ENCODE measurements around the gene TTC7B.

TTC7B gene

DNA sequence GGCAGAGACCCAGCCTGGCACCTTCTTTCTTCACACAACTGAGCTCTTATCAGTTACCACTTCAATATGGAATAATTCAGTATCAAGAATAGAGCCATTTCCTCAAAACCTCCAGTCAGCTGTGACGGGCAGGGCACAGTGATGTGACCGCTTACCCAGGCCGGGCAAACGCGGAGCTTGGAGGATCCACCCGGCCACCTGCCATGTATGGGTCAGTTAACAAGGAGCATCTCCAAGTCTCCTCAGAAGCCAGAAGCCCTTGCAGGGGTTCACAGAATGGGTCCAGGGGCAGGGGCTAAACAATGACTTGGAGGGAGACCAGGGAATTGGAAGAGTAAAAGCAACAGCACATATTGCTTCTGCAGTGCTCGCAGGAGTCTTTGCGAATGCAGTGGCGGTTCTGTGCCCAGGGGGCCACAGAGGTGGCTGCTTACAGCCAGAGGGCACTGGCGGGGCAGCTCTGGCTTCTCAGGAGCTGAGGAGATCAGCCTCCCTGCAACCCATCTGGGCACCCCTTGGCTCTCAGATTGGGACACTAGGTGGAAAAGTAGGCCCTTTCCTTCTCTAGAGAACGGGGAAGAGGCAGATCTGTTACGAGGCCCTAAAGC lies 257.1 kb downstream of the TTC7B start:
- no CpG with 5 or more reads among the region's 12 CpGs for WGBS (ENCODE audit: extremely low coverage, insufficient coverage, insufficient read length)
- H3K14ac ChIP-seq (ENCODE audit: low read length) = no peak overlapping the region

GRCh38 chr14:90558041-90558982 lies 257.9 kb downstream of the TTC7B start:
- no peak overlapping the region for H3K27ac ChIP-seq (ENCODE audit: low read depth, low read length)
- H4K8ac ChIP-seq (ENCODE audit: low read depth, low read length) = no peak overlapping the region
- H3K4me3 ChIP-seq (ENCODE audit: low read depth, low read length) = no peak overlapping the region
- H3K4me1 ChIP-seq (ENCODE audit: control insufficient read depth in 1 of 2, insufficient read depth in 2 of 2, low read length in 2 of 2) = peaks cover 8 to 12% of the 10 kb centered on the region in 2 experiments
- H4K91ac ChIP-seq (ENCODE audit: low read depth, low read length) = no peak overlapping the region
- no peak overlapping the region for H3K23ac ChIP-seq (ENCODE audit: low read length)
- no peak overlapping the region for H2AFZ ChIP-seq (ENCODE audit: insufficient read depth, low read length, poor library complexity)
- no peaks in the 10 kb centered on the region for H3K79me1 ChIP-seq (ENCODE audit: low read length)
- peaks cover 2 to 10% of the 10 kb centered on the region in 2 experiments for H3K36me3 ChIP-seq (ENCODE audit: control insufficient read depth in 1 of 2, insufficient read depth in 2 of 2, low read length in 2 of 2)
- H2BK5ac ChIP-seq (ENCODE audit: low read depth, low read length, poor library complexity) = no peak overlapping the region
- WGBS (ENCODE audit: extremely low coverage, insufficient coverage, insufficient read length) = no CpG with 5 or more reads among the region's 30 CpGs
- H3K4me2 ChIP-seq (ENCODE audit: low read length) = no peak overlapping the region
- H3K27me3 ChIP-seq (ENCODE audit: insufficient read depth, low read length) = no peaks in the 10 kb centered on the region
- H2BK120ac ChIP-seq (ENCODE audit: insufficient read depth, low read length, poor library complexity) = no peak overlapping the region
- no peaks in the 10 kb centered on the region for H3K9me3 ChIP-seq (ENCODE audit: insufficient read depth, low read depth, low read length)
- H3K18ac ChIP-seq (ENCODE audit: low read length) = no peak overlapping the region
- no peak overlapping the region for H2BK12ac ChIP-seq (ENCODE audit: low read length)
- H3K9ac ChIP-seq (ENCODE audit: low read length) = no peak overlapping the region
- no peak for DNase-seq
- H4K12ac ChIP-seq (ENCODE audit: low read depth, low read length) = no peak overlapping the region
- no peak overlapping the region for H3K4ac ChIP-seq (ENCODE audit: low read depth, low read length)
- no peak overlapping the region for H3K14ac ChIP-seq (ENCODE audit: low read length)
- no peak overlapping the region for H2AK5ac ChIP-seq (ENCODE audit: low read length)
- H3K79me2 ChIP-seq (ENCODE audit: control insufficient read depth, insufficient read depth, low read length, poor library complexity) = no peaks in the 10 kb centered on the region

More for the DNA sequence above, 257.1 kb downstream of the TTC7B start:
- Histone ChIP-seq H3K27ac (ENCODE audit: low read depth, low read length) (no peak overlapping the region), H3K4ac (ENCODE audit: low read depth, low read length) (no peak overlapping the region), H3K23ac (ENCODE audit: low read length) (no peak overlapping the region), H4K91ac (ENCODE audit: low read depth, low read length) (no peak overlapping the region), H3K36me3 (ENCODE audit: control insufficient read depth in 1 of 2, insufficient read depth in 2 of 2, low read length in 2 of 2) (peaks cover 2 to 10% of the 10 kb centered on the region in 2 experiments), H2AFZ (ENCODE audit: insufficient read depth, low read length, poor library complexity) (no peak overlapping the region), H2BK120ac (ENCODE audit: insufficient read depth, low read length, poor library complexity) (no peak overlapping the region), H3K4me2 (ENCODE audit: low read length) (no peak overlapping the region), H2BK12ac (ENCODE audit: low read length) (no peak overlapping the region), H4K12ac (ENCODE audit: low read depth, low read length) (no peak overlapping the region), H3K4me3 (ENCODE audit: low read depth, low read length) (no peak overlapping the region), H3K79me1 (ENCODE audit: low read length) (no peaks in the 10 kb centered on the region), H2BK5ac (ENCODE audit: low read depth, low read length, poor library complexity) (no peak overlapping the region), H3K79me2 (ENCODE audit: control insufficient read depth, insufficient read depth, low read length, poor library complexity) (no peaks in the 10 kb centered on the region), H3K18ac (ENCODE audit: low read length) (no peak overlapping the region), H2AK5ac (ENCODE audit: low read length) (no peak overlapping the region), H4K8ac (ENCODE audit: low read depth, low read length) (no peak overlapping the region), H3K27me3 (ENCODE audit: insufficient read depth, low read length) (no peaks in the 10 kb centered on the region), H3K4me1 (ENCODE audit: control insufficient read depth in 1 of 2, insufficient read depth in 2 of 2, low read length in 2 of 2) (peaks cover 8 to 12% of the 10 kb centered on the region in 2 experiments), H3K9me3 (ENCODE audit: insufficient read depth, low read depth, low read length) (no peaks in the 10 kb centered on the region), H3K9ac (ENCODE audit: low read length) (no peak overlapping the region)
- DNase-seq = no peak

DNA sequence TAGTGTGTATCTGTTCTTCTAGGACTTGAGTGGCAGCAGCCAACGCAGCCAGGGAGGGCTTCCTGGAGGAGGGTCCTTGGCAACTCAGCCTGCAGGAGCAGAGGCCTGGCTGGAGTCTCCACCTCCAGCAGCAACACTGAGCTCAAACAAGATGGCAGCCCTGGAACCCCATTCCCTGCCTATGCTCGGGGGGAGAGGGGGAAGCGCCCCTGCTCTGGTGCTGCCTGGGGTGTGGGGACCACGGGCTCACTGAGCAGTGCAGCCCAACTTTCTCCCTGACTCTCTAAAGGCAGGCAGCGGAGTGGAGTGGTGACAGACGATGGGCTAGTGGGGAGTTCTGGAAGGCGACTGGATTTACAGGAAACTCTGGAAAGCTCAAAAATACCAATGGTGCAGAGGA lies 258.7 kb downstream of the TTC7B start:
- H2BK120ac ChIP-seq (ENCODE audit: insufficient read depth, low read length, poor library complexity) = no peak overlapping the region
- no peak overlapping the region for H2BK5ac ChIP-seq (ENCODE audit: low read depth, low read length, poor library complexity)
- no peak overlapping the region for H2BK12ac ChIP-seq (ENCODE audit: low read length)
- no peaks in the 10 kb centered on the region for H3K79me1 ChIP-seq (ENCODE audit: low read length)
- no peak overlapping the region for H3K14ac ChIP-seq (ENCODE audit: low read length)
- no peak overlapping the region for H2AFZ ChIP-seq (ENCODE audit: insufficient read depth, low read length, poor library complexity)
- no peak overlapping the region for H4K8ac ChIP-seq (ENCODE audit: low read depth, low read length)
- peaks cover 2 to 10% of the 10 kb centered on the region in 2 experiments for H3K36me3 ChIP-seq (ENCODE audit: control insufficient read depth in 1 of 2, insufficient read depth in 2 of 2, low read length in 2 of 2)
- no peak for DNase-seq
- H3K4ac ChIP-seq (ENCODE audit: low read depth, low read length) = no peak overlapping the region
- H3K27me3 ChIP-seq (ENCODE audit: insufficient read depth, low read length) = no peaks in the 10 kb centered on the region
- H3K23ac ChIP-seq (ENCODE audit: low read length) = no peak overlapping the region
- H3K4me2 ChIP-seq (ENCODE audit: low read length) = no peak overlapping the region
- H2AK5ac ChIP-seq (ENCODE audit: low read length) = no peak overlapping the region
- H3K4me1 ChIP-seq (ENCODE audit: control insufficient read depth in 1 of 2, insufficient read depth in 2 of 2, low read length in 2 of 2) = peaks cover 8 to 12% of the 10 kb centered on the region in 2 experiments
- H3K4me3 ChIP-seq (ENCODE audit: low read depth, low read length) = no peak overlapping the region
- no peak overlapping the region for H3K27ac ChIP-seq (ENCODE audit: low read depth, low read length)
- WGBS (ENCODE audit: extremely low coverage, insufficient coverage, insufficient read length) = no CpG with 5 or more reads among the region's 7 CpGs
- H3K9ac ChIP-seq (ENCODE audit: low read length) = no peak overlapping the region
- H3K9me3 ChIP-seq (ENCODE audit: insufficient read depth, low read depth, low read length) = no peaks in the 10 kb centered on the region
- H4K91ac ChIP-seq (ENCODE audit: low read depth, low read length) = no peak overlapping the region
- no peak overlapping the region for H3K18ac ChIP-seq (ENCODE audit: low read length)
- H4K12ac ChIP-seq (ENCODE audit: low read depth, low read length) = no peak overlapping the region
- H3K79me2 ChIP-seq (ENCODE audit: control insufficient read depth, insufficient read depth, low read length, poor library complexity) = no peaks in the 10 kb centered on the region

DNA sequence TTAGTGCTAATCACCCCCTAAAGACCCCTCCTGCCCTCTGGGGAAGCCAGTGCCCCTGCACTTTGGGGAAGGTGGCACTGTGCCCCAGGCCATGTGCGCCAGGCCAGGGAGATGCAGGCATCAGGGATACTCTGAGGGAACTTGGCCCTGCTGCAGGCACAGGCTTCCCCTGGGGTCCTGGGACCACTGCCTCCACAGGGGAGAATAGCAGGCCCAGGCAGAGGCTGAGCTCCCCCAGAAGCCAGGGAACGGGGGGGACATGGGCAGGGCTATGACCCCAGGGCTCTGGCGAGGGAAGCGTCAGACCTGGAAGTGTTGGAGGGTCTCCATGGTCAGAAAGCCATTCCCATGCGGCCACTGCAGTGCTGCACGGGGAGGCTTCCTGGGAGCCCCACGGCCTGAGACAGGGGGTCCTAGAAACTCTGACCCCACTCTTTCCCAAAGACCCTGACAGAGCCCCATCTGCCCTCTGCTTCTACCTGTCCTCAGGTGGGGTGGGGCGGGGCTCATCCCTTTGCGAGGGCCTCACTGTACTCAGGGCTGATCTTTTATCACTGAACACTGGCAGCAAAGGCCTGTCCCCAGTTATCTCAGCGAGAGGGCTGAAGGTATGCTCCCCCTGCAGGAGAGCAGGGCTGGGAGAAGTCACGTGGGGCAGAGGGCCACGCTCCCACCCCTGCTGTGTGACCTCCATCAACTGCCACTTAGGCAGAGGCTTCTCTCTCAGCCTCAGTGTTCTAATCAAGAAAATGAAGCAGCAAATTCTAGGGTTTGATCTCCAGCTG lies 259.4 kb downstream of the TTC7B start:
- Histone ChIP-seq H2BK12ac (ENCODE audit: low read length) (no peak overlapping the region), H3K9me3 (ENCODE audit: insufficient read depth, low read depth, low read length) (no peaks in the 10 kb centered on the region), H4K8ac (ENCODE audit: low read depth, low read length) (no peak overlapping the region), H3K4me2 (ENCODE audit: low read length) (no peak overlapping the region), H2AK5ac (ENCODE audit: low read length) (no peak overlapping the region), H3K14ac (ENCODE audit: low read length) (no peak overlapping the region), H2AFZ (ENCODE audit: insufficient read depth, low read length, poor library complexity) (no peak overlapping the region), H3K4me1 (ENCODE audit: control insufficient read depth in 1 of 2, insufficient read depth in 2 of 2, low read length in 2 of 2) (peaks cover 9 to 12% of the 10 kb centered on the region in 2 experiments), H3K27me3 (ENCODE audit: insufficient read depth, low read length) (no peaks in the 10 kb centered on the region), H3K27ac (ENCODE audit: low read depth, low read length) (no peak overlapping the region), H3K36me3 (ENCODE audit: control insufficient read depth in 1 of 2, insufficient read depth in 2 of 2, low read length in 2 of 2) (peaks cover 2 to 10% of the 10 kb centered on the region in 2 experiments), H4K12ac (ENCODE audit: low read depth, low read length) (no peak overlapping the region), H4K91ac (ENCODE audit: low read depth, low read length) (no peak overlapping the region), H3K18ac (ENCODE audit: low read length) (peak overlapping the region; percentile 57), H3K23ac (ENCODE audit: low read length) (no peak overlapping the region), H3K79me1 (ENCODE audit: low read length) (no peaks in the 10 kb centered on the region), H2BK120ac (ENCODE audit: insufficient read depth, low read length, poor library complexity) (no peak overlapping the region), H2BK5ac (ENCODE audit: low read depth, low read length, poor library complexity) (no peak overlapping the region), H3K9ac (ENCODE audit: low read length) (no peak overlapping the region), H3K79me2 (ENCODE audit: control insufficient read depth, insufficient read depth, low read length, poor library complexity) (no peaks in the 10 kb centered on the region), H3K4me3 (ENCODE audit: low read depth, low read length) (no peak overlapping the region), H3K4ac (ENCODE audit: low read depth, low read length) (no peak overlapping the region)
- no CpG with 5 or more reads among the region's 12 CpGs for WGBS (ENCODE audit: extremely low coverage, insufficient coverage, insufficient read length)
- DNase-seq = no peak

Data from trophoblast cell (in vitro differentiated cells and primary cell).